ENCODE data around the gene SP4.

Gene SP4

DNA sequence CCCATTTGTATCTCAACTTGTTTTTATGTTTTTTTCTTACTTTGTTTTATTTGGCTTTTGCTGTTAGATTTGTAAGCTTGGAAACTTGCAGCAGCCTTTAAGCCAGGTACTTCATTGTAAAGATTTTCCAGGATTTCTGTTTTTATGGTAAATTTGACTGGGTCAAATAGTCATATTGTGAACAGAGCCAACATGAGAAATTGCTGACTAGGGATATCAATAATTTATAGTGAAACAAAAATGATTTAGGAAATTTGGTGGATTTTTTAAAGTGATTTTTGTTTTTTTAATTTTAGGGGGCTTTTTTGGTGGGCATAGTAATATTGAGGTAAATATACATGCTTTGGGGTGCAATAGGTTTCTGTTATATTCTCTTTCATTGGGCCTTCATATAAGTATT is 22.2 kb downstream of the SP4 start:
- TF ChIP-seq, protein P1, sequence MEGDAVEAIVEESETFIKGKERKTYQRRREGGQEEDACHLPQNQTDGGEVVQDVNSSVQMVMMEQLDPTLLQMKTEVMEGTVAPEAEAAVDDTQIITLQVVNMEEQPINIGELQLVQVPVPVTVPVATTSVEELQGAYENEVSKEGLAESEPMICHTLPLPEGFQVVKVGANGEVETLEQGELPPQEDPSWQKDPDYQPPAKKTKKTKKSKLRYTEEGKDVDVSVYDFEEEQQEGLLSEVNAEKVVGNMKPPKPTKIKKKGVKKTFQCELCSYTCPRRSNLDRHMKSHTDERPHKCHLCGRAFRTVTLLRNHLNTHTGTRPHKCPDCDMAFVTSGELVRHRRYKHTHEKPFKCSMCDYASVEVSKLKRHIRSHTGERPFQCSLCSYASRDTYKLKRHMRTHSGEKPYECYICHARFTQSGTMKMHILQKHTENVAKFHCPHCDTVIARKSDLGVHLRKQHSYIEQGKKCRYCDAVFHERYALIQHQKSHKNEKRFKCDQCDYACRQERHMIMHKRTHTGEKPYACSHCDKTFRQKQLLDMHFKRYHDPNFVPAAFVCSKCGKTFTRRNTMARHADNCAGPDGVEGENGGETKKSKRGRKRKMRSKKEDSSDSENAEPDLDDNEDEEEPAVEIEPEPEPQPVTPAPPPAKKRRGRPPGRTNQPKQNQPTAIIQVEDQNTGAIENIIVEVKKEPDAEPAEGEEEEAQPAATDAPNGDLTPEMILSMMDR (IDR thresholded peaks at IDR 0.05): no peak
- H3K27ac Mint-ChIP-seq: no peak overlapping the region
- no peaks in the 10 kb centered on the region for H3K4me1 Mint-ChIP-seq
- no peak for DNase-seq
- H3K9me3 Mint-ChIP-seq: peaks cover 60% of the 10 kb centered on the region
- peaks cover 96% of the 10 kb centered on the region for H3K36me3 Mint-ChIP-seq (ENCODE audit: low read depth)
- H3K27me3 Mint-ChIP-seq (ENCODE audit: low read depth, poor library complexity): peaks cover 8% of the 10 kb centered on the region
- no peak overlapping the region for H3K4me3 Mint-ChIP-seq

DNA sequence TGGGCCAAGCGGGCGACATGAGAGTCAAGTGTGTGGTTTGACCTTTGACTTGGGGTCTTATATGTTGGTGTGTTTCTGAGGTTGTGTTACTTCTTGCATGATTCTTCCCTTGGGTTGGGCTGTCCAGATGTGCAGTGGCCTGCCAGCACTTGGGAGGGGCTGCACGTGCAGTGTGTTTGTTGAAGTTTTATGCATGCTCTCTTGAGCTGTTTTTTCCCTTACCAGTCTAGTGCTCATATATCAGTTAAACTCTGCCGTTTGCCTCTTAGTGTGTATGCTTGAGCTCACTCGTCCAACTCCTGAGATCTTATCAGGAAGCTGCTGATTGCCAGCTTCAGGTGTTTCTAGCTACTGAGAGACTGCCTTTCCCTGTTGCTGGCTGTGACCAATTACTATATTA is 23.1 kb downstream of the SP4 start:
- Mint-ChIP-seq H3K36me3 (ENCODE audit: low read depth) (peaks cover 96% of the 10 kb centered on the region), H3K27ac (no peak overlapping the region), H3K9me3 (peaks cover 68% of the 10 kb centered on the region), H3K4me3 (no peak overlapping the region), H3K27me3 (ENCODE audit: low read depth, poor library complexity) (peaks cover 8% of the 10 kb centered on the region), H3K4me1 (no peaks in the 10 kb centered on the region)
- DNase-seq: no peak
- TF ChIP-seq, protein P1 (IDR thresholded peaks at IDR 0.05): no peak

DNA sequence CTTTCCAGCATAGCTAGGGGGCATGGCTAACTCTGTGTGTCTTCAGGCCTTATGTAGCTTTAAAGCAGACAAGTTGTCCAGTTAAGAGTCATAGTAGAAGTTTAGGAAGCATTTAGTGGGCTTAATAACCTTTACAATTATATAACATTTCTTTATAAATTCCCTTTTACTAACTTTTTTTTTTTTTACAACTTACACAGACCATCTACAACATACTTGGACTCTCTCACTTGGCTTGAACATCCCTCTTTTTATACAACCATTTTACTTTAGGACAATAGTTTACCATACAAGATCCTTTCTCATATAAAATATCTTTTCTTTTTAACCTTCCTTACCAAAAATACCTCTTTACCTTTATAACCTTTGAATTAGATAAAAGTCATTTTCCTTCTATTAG is 26.3 kb downstream of the SP4 start:
- Mint-ChIP-seq H3K4me3 (no peak overlapping the region), H3K36me3 (ENCODE audit: low read depth) (peaks cover 99% of the 10 kb centered on the region), H3K27me3 (ENCODE audit: low read depth, poor library complexity) (peaks cover 8% of the 10 kb centered on the region), H3K27ac (no peak overlapping the region), H3K4me1 (no peaks in the 10 kb centered on the region), H3K9me3 (peaks cover 92% of the 10 kb centered on the region)
- no peak for DNase-seq
- TF ChIP-seq, protein P1 (IDR thresholded peaks at IDR 0.05): no peak

DNA sequence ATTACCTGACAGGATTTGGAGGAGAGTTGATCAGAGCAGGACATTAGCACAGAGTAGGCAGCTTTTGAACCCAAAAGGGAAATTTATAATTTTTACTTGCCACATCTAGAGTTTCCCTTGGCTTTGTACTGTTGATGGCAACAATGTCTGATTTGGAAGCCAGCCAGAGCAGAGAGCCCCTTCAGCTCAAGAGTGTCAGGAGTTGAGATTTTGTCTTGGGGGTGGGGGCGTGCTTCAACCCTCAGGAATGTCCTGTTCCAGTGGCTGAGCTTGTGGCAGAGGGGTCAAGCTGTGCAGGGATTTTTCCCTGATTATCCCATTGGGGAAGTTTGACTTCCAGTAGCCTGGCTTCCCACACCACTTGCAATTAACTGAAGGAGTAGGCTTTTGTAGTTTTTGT is 27.0 kb downstream of the SP4 start:
- Mint-ChIP-seq H3K9me3 (peaks cover 97% of the 10 kb centered on the region), H3K27me3 (ENCODE audit: low read depth, poor library complexity) (peaks cover 8% of the 10 kb centered on the region), H3K4me1 (no peaks in the 10 kb centered on the region), H3K4me3 (no peak overlapping the region), H3K36me3 (ENCODE audit: low read depth) (peaks cover 99% of the 10 kb centered on the region), H3K27ac (no peak overlapping the region)
- TF ChIP-seq, protein P1 (IDR thresholded peaks at IDR 0.05): no peak
- DNase-seq: no peak

DNA sequence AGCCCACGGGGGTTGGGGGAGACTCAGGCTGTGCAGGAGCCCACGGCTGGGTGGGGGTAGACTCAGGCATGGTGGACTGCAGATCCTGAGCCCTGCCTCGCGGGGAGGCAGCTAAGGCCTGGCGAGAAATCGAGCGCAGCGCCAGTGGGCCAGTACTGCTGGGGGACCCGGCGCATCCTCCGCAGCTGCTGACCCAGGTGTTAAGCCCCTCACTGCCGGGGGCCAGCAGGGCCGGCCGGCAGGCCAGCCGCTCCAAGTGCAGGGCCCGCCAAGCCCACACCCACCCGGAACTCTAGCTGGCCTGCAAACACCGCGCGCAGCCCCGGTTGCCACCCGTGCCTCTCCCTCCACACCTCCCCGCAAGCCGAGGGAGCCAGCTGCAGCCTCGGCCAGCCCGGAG is 33.4 kb downstream of the SP4 start:
- Mint-ChIP-seq H3K4me3 (no peak overlapping the region), H3K36me3 (ENCODE audit: low read depth) (peaks cover 66% of the 10 kb centered on the region), H3K9me3 (peaks cover 45% of the 10 kb centered on the region), H3K27me3 (ENCODE audit: low read depth, poor library complexity) (peaks cover 4% of the 10 kb centered on the region), H3K27ac (no peak overlapping the region), H3K4me1 (no peaks in the 10 kb centered on the region)
- no peak for DNase-seq
- TF ChIP-seq, protein P1 (IDR thresholded peaks at IDR 0.05): no peak

DNA sequence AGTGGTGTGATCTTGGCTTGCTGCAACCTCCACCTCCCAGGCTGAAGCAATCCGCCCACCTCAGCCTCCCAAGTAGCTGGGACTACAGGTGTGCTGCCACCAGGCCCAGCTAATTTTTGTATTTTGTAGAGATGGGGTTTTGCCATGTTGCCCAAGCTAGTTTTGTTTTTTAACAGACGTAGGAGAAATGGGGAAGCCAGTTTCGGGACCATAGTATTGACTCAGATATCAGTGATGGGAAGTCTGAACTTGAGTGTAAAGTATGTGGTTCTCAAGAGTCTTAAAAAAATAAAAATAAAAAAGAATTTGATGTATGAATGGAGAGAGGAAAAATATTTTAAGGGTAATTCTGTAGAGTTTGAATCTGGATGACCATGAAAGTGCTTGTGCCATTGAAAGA is 34.2 kb downstream of the SP4 start:
- TF ChIP-seq, protein P1 (IDR thresholded peaks at IDR 0.05): no peak

More for the DNA sequence above, 34.2 kb downstream of the SP4 start:
- no peak for DNase-seq
- Mint-ChIP-seq H3K36me3 (ENCODE audit: low read depth) (peaks cover 58% of the 10 kb centered on the region), H3K4me1 (no peaks in the 10 kb centered on the region), H3K27me3 (ENCODE audit: low read depth, poor library complexity) (peaks cover 4% of the 10 kb centered on the region), H3K27ac (no peak overlapping the region), H3K9me3 (peaks cover 37% of the 10 kb centered on the region), H3K4me3 (no peak overlapping the region)
